Activated CD4-positive, alpha-beta T cell treated with anti-CD3 and anti-CD28 coated beads for 24 hours (primary cell): Measurements from ENCODE around the gene SSX2.
"Not testable (repeated sequence)": the region's sequence is repeated elsewhere in the genome, so short reads cannot be mapped to it uniquely, and the experiment has no call there.

Source experiments
- DNase-seq, 2 donors: peaks; one replicate each; pipeline ENCODE4 v3.0.0-alpha.2; 2020; ENCODE audit warnings: low read depth in 2 of 2

Gene SSX2

GRCh38 chrX:52707078-52707477 is at the start of gene SSX2:
SSX2 (minus strand) TSS chrX:52707178; CDS start chrX:52705749, 1,429 bp downstream.
- not testable (repeated sequence) for DNase-seq

GRCh38 chrX:52750952-52751351 is 44.0 kb upstream of the SSX2 start, which contains the start of gene SSX2B:
SSX2B (plus strand) TSS chrX:52751252; CDS start chrX:52752681, 1,429 bp downstream.
- not testable (repeated sequence) for DNase-seq

GRCh38 chrX:52692034-52692433 is 14.9 kb downstream of the SSX2 start:
- DNase-seq: not testable (repeated sequence)

- DNase-seq: not testable (repeated sequence)
Observed at GRCh38 chrX:52662218-52662617, 44.8 kb downstream of the SSX2 start.

- not testable (repeated sequence) for DNase-seq
Observed at GRCh38 chrX:52655475-52655874, 51.5 kb downstream of the SSX2 start.

GRCh38 chrX:52654800-52655199 is 52.2 kb downstream of the SSX2 start, which contains the start of gene SSX7:
SSX7 (minus strand) TSS chrX:52654900; CDS start chrX:52653472, 1,428 bp downstream.
- DNase-seq: not testable (repeated sequence)

- not testable (repeated sequence) for DNase-seq
Observed at GRCh38 chrX:52650676-52651075, 56.3 kb downstream of the SSX2 start.

GRCh38 chrX:52648956-52649355 is 58.0 kb downstream of the SSX2 start:
- DNase-seq: not testable (repeated sequence)
